Kidney epithelial cell (primary cell): ENCODE measurements around the gene L3MBTL4. TPM values are rescaled to one million over a fixed set of nuclear protein-coding genes. Genes with fewer than 3 reads are reported as not detected.

Experiments
- DNase-seq: peaks from one replicate; pipeline ENCODE4 v3.0.0-alpha.2; 2010; ENCODE audit warnings: low read depth
- H3K27me3 ChIP-seq: 2 replicates; pipeline ENCODE4 v1.6.0; 2011; ENCODE audit warnings: low read length; ENCODE audit not compliant: control insufficient read depth, insufficient read depth
- H3K36me3 ChIP-seq: 2 replicates; pipeline ENCODE4 v1.5.1; 2011; ENCODE audit warnings: low read length; ENCODE audit not compliant: control insufficient read depth, insufficient read depth
- H3K4me3 ChIP-seq: 2 replicates; pipeline ENCODE4 v1.5.1; 2011; ENCODE audit warnings: low read depth, mild to moderate bottlenecking, control low read depth, low read length
- total RNA-seq: library from RNA; depleted of rRNA; stranded (reverse); fragments of >200 nt; gene quantifications from 2 replicates; pipeline ENCODE4 v1.2.3, GENCODE V29; 2015
- TF ChIP-seq, protein P1 (sequence below): IDR thresholded peaks from 2 replicates; pipeline ENCODE4 v1.5.1; 2011; ENCODE audit warnings: mild to moderate bottlenecking, moderate library complexity, low read length, control low read depth, inconsistent platforms; ENCODE audit not compliant: insufficient read depth, poor library complexity, severe bottlenecking

L3MBTL4 gene
- total RNA-seq, 1 donor from 2014 or later = 9.8 TPM

DNA sequence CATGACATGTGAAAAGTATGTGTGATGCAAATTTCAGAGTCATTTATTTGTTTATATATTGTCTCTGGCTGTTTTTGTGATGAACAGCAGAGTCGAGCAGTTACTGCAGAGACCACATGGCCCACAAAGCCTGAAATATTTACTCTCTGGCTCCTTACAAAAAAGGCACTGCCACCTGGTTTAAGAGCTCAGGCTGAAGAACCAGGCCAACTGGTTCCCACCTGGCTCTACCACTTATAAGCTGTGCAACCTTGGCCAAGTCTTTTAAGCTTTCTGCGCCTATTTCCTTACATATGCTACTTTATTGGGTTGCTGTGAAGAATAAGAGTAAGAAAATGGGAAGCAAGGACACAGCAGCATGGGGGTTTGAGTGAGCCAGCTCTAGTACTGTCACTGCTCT, 207.6 kb downstream of the L3MBTL4 start:
- Histone ChIP-seq H3K27me3 (no peaks in the 10 kb centered on the region), H3K36me3 (no peaks in the 10 kb centered on the region), H3K4me3 (no peak overlapping the region)
- TF ChIP-seq, protein P1, sequence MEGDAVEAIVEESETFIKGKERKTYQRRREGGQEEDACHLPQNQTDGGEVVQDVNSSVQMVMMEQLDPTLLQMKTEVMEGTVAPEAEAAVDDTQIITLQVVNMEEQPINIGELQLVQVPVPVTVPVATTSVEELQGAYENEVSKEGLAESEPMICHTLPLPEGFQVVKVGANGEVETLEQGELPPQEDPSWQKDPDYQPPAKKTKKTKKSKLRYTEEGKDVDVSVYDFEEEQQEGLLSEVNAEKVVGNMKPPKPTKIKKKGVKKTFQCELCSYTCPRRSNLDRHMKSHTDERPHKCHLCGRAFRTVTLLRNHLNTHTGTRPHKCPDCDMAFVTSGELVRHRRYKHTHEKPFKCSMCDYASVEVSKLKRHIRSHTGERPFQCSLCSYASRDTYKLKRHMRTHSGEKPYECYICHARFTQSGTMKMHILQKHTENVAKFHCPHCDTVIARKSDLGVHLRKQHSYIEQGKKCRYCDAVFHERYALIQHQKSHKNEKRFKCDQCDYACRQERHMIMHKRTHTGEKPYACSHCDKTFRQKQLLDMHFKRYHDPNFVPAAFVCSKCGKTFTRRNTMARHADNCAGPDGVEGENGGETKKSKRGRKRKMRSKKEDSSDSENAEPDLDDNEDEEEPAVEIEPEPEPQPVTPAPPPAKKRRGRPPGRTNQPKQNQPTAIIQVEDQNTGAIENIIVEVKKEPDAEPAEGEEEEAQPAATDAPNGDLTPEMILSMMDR = no peak
- DNase-seq = no peak

DNA sequence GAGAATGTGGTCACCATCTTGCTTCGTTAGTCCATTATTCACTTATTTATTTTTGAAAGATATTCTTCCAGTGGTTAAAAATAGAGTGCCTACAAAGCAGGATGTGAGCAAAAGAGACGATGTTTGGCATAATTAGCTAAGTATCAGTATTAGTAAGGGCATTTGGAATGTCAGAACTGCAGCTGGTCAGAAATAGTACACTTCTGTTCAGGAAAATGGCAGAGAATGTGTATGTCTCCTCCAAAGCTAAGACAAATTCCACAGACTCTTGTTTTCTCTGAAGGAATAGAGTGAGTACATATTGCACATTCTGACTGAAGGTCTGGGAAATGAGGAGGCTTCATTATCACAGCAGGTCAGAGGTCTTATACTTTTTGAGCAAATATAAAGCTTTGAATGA, 209.0 kb downstream of the L3MBTL4 start:
- no peaks in the 10 kb centered on the region for H3K36me3 ChIP-seq
- H3K4me3 ChIP-seq = no peak overlapping the region
- TF ChIP-seq, protein P1 = no peak
- H3K27me3 ChIP-seq = no peaks in the 10 kb centered on the region
- no peak for DNase-seq

DNA sequence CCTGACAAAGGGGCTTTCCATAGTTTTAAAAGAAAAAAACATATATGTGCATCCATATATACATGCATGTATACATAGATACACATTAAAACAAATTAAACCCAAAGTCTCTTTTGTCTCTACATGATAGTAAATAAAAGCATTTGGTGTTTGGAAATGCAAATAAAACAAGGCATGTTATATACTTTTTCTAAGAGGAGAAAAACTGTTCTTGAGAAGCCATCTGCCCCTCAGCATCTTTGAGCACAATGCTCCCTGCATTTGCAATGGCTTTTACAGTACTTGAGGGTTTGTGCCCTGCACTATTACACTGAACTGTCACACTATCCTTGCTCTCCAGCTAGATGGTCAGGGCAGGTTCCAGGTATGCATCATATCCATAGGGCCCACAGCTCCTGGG, 210.2 kb downstream of the L3MBTL4 start:
- Histone ChIP-seq H3K4me3 (no peak overlapping the region), H3K36me3 (no peaks in the 10 kb centered on the region), H3K27me3 (no peaks in the 10 kb centered on the region)
- TF ChIP-seq, protein P1 = no peak
- no peak for DNase-seq

DNA sequence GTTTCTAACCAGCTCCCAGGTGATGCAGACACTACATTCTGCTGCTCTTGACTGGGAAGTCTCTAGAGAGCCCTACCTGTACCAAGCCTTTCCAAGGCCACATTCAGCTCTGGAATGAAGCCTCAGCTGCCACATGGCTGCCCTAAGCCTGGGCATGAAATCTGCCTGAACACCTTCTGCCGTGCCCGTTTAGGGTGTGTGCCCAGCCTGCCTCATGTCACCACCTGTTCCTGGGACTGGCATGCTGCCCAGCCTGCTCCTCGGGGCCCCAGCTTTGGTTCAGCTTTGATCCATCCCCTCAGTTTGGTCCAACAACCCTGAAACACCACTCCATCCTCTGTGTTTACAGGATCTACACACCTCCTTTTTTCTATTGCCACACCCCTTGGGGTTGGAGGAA, 210.9 kb downstream of the L3MBTL4 start:
- TF ChIP-seq, protein P1 = no peak
- Histone ChIP-seq H3K36me3 (no peaks in the 10 kb centered on the region), H3K4me3 (no peak overlapping the region), H3K27me3 (no peaks in the 10 kb centered on the region)
- DNase-seq = no peak

DNA sequence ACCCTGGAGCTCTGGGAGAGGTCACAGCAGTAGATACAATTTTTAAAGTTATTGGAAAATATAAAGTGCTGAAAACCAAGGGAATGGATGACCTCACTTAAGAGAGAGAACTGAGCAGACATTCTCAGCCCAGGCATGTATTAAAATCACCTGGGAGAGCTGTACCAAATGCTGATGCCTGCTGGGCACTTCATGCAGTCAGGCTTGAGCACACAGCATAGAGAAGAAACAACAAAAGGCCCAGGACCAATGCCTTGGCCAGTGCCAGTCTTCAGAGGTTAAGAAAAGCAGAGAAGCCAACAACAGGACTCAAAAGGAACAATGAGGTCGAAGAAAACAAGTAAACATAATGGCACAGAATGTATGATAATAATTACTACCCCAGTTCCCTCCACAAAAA, 211.8 kb downstream of the L3MBTL4 start:
- TF ChIP-seq, protein P1 = no peak

DNA sequence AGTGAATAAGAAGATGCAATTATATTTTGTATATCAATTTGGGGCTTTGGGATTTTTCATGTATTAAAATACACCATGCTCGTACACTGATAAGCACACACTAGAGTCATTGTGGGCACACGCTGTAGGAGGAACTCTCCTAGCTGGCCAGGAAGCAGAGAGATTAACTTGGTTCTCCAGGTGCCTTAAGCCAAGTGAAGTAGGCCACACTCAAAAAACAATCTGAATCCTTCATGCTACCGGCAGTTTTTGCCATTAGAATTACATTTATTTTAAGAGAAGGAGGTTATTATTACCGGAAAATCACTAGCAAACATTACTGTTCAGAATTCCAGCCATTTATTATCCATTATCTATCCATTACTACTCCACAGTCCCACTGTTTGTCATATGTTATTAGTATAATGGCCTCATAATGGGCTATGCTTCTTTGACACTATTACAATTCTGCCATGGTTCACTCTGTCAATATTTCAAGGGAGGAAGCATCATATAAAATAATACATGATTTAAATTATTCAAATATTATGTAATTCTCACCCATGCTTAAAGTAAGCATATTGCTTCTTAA, 214.4 kb downstream of the L3MBTL4 start:
- DNase-seq = no peak
- TF ChIP-seq, protein P1 = no peak
- H3K36me3 ChIP-seq = no peaks in the 10 kb centered on the region
- H3K27me3 ChIP-seq = no peaks in the 10 kb centered on the region
- no peak overlapping the region for H3K4me3 ChIP-seq

More for the DNA sequence above, 211.8 kb downstream of the L3MBTL4 start:
- no peak for DNase-seq
- Histone ChIP-seq H3K36me3 (no peaks in the 10 kb centered on the region), H3K27me3 (no peaks in the 10 kb centered on the region), H3K4me3 (no peak overlapping the region)
